Endodermal cell (in vitro differentiated cells): ENCODE data around the gene RHBDL1. TPM values are rescaled to one million over a fixed set of nuclear protein-coding genes. Genes with fewer than 3 reads are reported as not detected.

ENCODE experiments used
- DNase-seq: peaks from one replicate; pipeline ENCODE4 v3.0.0-alpha.2; 2017
- H3K27ac ChIP-seq: 2 replicates; pipeline ENCODE4 v1.5.1; 2013; ENCODE audit warnings: mild to moderate bottlenecking, low read depth, low read length, moderate library complexity
- H3K27me3 ChIP-seq: 2 replicates; pipeline ENCODE4 v1.6.1; 2013; ENCODE audit warnings: mild to moderate bottlenecking, low read length, moderate library complexity; ENCODE audit not compliant: insufficient read depth, control insufficient read depth, poor library complexity, severe bottlenecking
- H3K36me3 ChIP-seq: 2 replicates; pipeline ENCODE4 v1.7.0; 2013; ENCODE audit warnings: mild to moderate bottlenecking, low read length, moderate library complexity; ENCODE audit not compliant: control insufficient read depth, insufficient read depth
- H3K4me1 ChIP-seq: one replicate; pipeline ENCODE4 v1.7.0; 2013; ENCODE audit warnings: low read length; ENCODE audit not compliant: control insufficient read depth, insufficient read depth
- H3K4me3 ChIP-seq: 2 replicates; pipeline ENCODE4 v1.5.1; 2013; ENCODE audit warnings: mild to moderate bottlenecking, low read length, moderate library complexity
- H3K9ac ChIP-seq: 2 replicates; pipeline ENCODE4 v1.6.1; 2013; ENCODE audit warnings: mild to moderate bottlenecking, low read length, moderate library complexity; ENCODE audit not compliant: poor library complexity, severe bottlenecking; ENCODE audit errors: extremely low read depth
- H3K9me3 ChIP-seq: 2 replicates; pipeline ENCODE4 v1.6.1; 2013; ENCODE audit warnings: mild to moderate bottlenecking, low read length, moderate library complexity; ENCODE audit not compliant: control insufficient read depth
- H3K27ac Mint-ChIP-seq: 2 replicates; pipeline ENCODE4 v1.8.0; 2020; ENCODE audit warnings: mixed read lengths
- H3K27me3 Mint-ChIP-seq: 2 replicates; pipeline ENCODE4 v1.8.0; 2021; ENCODE audit warnings: mild to moderate bottlenecking, mixed read lengths; ENCODE audit not compliant: insufficient read depth
- H3K36me3 Mint-ChIP-seq: 2 replicates; pipeline ENCODE4 v1.8.0; 2020; ENCODE audit warnings: low read depth, mixed read lengths
- H3K4me1 Mint-ChIP-seq: 2 replicates; pipeline ENCODE4 v1.8.0; 2020; ENCODE audit warnings: mixed read lengths
- H3K4me3 Mint-ChIP-seq: 2 replicates; pipeline ENCODE4 v1.8.0; 2020; ENCODE audit warnings: mild to moderate bottlenecking, moderate library complexity, mixed read lengths
- H3K9me3 Mint-ChIP-seq: 2 replicates; pipeline ENCODE4 v1.8.0; 2020; ENCODE audit warnings: mild to moderate bottlenecking, mixed read lengths
- CTCF ChIP-seq: fragments of 200-600 bp; sonication (generic); conservative IDR thresholded peaks from 2 replicates; pipeline ENCODE4 v1.5.0; 2021; ENCODE audit warnings: antibody characterized with exemption, mild to moderate bottlenecking
- WGBS, 2 experiments: methylation state at CpG; one replicate each; pipeline versions ENCODE4 v1.1.5 to v1.1.7; 2013; ENCODE audit warnings: missing lambda C conversion rate in 2 of 2, mixed read lengths in 1 of 2; ENCODE audit not compliant: insufficient coverage in 1 of 2, insufficient read length in 1 of 2; 5-methylcytosine and 5-hydroxymethylcytosine counted together
- total RNA-seq, 2 donors: library from RNA; stranded (reverse); fragmentation: NEBNext Ultra II Directional in 1 of 2; extraction: Animal tissue kit (Norgen Biotek cat#: 25700) in 1 of 2; gene quantifications; 2 replicates in 1 of 2; 3 replicates in 1 of 2; pipeline ENCODE4 v1.2.1, GENCODE V29; 2021

RHBDL1 gene
- total RNA-seq, 2 donors from 2014 or later: 3.7 to 5.1 TPM

- no peak overlapping the region for H3K27ac Mint-ChIP-seq
- H3K4me3 ChIP-seq: no peak overlapping the region
- no peak for TF ChIP-seq CTCF
- 90 to 91% methylated on average over 21 to 29 of the region's 29 CpGs for WGBS, 2 experiments
- H3K9me3 Mint-ChIP-seq: no peaks in the 10 kb centered on the region
- no peaks in the 10 kb centered on the region for H3K27me3 Mint-ChIP-seq
- no peak overlapping the region for H3K9ac ChIP-seq
- no peaks in the 10 kb centered on the region for H3K27me3 ChIP-seq
- no peak overlapping the region for H3K4me3 Mint-ChIP-seq
- H3K36me3 ChIP-seq: no peaks in the 10 kb centered on the region
- peaks cover 5% of the 10 kb centered on the region for H3K4me1 Mint-ChIP-seq
- DNase-seq: no peak
- H3K9me3 ChIP-seq: no peaks in the 10 kb centered on the region
- H3K4me1 ChIP-seq: peaks cover 9% of the 10 kb centered on the region
- H3K36me3 Mint-ChIP-seq: peaks cover 10% of the 10 kb centered on the region
- no peak overlapping the region for H3K27ac ChIP-seq
Measured at GRCh38 chr16:626787-627453, 48.6 kb upstream of the RHBDL1 start.

GRCh38 chr16:627454-628239, 47.8 kb upstream of the RHBDL1 start:
- no peak overlapping the region for H3K9ac ChIP-seq
- H3K4me1 ChIP-seq: peaks cover 9% of the 10 kb centered on the region
- Mint-ChIP-seq H3K27ac (no peak overlapping the region), H3K27me3 (no peaks in the 10 kb centered on the region), H3K36me3 (peaks cover 10% of the 10 kb centered on the region), H3K4me1 (peaks cover under 1% of the 10 kb centered on the region), H3K4me3 (no peak overlapping the region), H3K9me3 (no peaks in the 10 kb centered on the region)
- H3K36me3 ChIP-seq: no peaks in the 10 kb centered on the region
- H3K9me3 ChIP-seq: no peaks in the 10 kb centered on the region
- 92 to 95% methylated on average over 25 to 50 of the region's 50 CpGs for WGBS, 2 experiments
- H3K27me3 ChIP-seq: no peaks in the 10 kb centered on the region
- H3K4me3 ChIP-seq: no peak overlapping the region
- TF ChIP-seq CTCF: no peak
- DNase-seq: no peak
- H3K27ac ChIP-seq: no peak overlapping the region

GRCh38 chr16:628321-629061, 47.0 kb upstream of the RHBDL1 start:
- TF ChIP-seq CTCF: no peak
- no peaks in the 10 kb centered on the region for H3K27me3 Mint-ChIP-seq
- H3K36me3 Mint-ChIP-seq: peaks cover 10% of the 10 kb centered on the region
- peak overlapping the region; percentile 95 for H3K27ac ChIP-seq
- no peak overlapping the region for H3K4me3 Mint-ChIP-seq
- no peak overlapping the region for H3K4me3 ChIP-seq
- peaks cover 9% of the 10 kb centered on the region for H3K4me1 ChIP-seq
- 89 to 90% methylated on average over 18 to 33 of the region's 33 CpGs for WGBS, 2 experiments
- H3K36me3 ChIP-seq: no peaks in the 10 kb centered on the region
- H3K9me3 Mint-ChIP-seq: no peaks in the 10 kb centered on the region
- no peak overlapping the region for H3K27ac Mint-ChIP-seq
- H3K4me1 Mint-ChIP-seq: no peaks in the 10 kb centered on the region
- no peaks in the 10 kb centered on the region for H3K9me3 ChIP-seq
- no peak overlapping the region for H3K9ac ChIP-seq
- no peak for DNase-seq
- no peaks in the 10 kb centered on the region for H3K27me3 ChIP-seq
